Neuronal stem cell (in vitro differentiated cells): Measurements from ENCODE around the gene ACY1.
A peak's percentile ranks its signal among the peaks of the same experiment; 100 is the strongest.

Experiments used
- DNase-seq: peaks from one replicate; pipeline ENCODE4 v3.0.0-alpha.2; 2013; ENCODE audit warnings: low spot score
- H2AFZ ChIP-seq: one replicate; pipeline ENCODE4 v1.6.1; 2013; ENCODE audit warnings: mild to moderate bottlenecking, low read length, inconsistent platforms
- H2AK5ac ChIP-seq: 2 replicates; pipeline ENCODE4 v1.6.1; 2013; ENCODE audit warnings: low read depth, mild to moderate bottlenecking, inconsistent platforms, low read length, moderate library complexity, mixed read lengths
- H2BK120ac ChIP-seq: 2 replicates; pipeline ENCODE4 v1.6.1; 2013; ENCODE audit warnings: low read depth, mild to moderate bottlenecking, inconsistent platforms, low read length, moderate library complexity, mixed read lengths
- H2BK12ac ChIP-seq: one replicate; pipeline ENCODE4 v1.6.1; 2013; ENCODE audit warnings: low read length, inconsistent platforms
- H2BK15ac ChIP-seq: 2 replicates; pipeline ENCODE4 v1.6.1; 2013; ENCODE audit warnings: mild to moderate bottlenecking, low read length, inconsistent platforms, mixed read lengths
- H2BK5ac ChIP-seq: one replicate; pipeline ENCODE4 v1.6.1; 2013; ENCODE audit warnings: inconsistent platforms, mild to moderate bottlenecking, low read length, moderate library complexity
- H3K14ac ChIP-seq: one replicate; pipeline ENCODE4 v1.6.1; 2013; ENCODE audit warnings: low read length, inconsistent platforms
- H3K18ac ChIP-seq: 2 replicates; pipeline ENCODE4 v1.6.1; 2013; ENCODE audit warnings: low read length, inconsistent platforms
- H3K23ac ChIP-seq: 2 replicates; pipeline ENCODE4 v1.6.1; 2013; ENCODE audit warnings: low read depth, mild to moderate bottlenecking, mixed read lengths, low read length, inconsistent platforms; ENCODE audit not compliant: poor library complexity
- H3K27ac ChIP-seq: replicated peaks from 3 replicates; pipeline ENCODE4 v1.5.1; 2013; ENCODE audit warnings: low read length, inconsistent platforms
- H3K27me3 ChIP-seq, 3 experiments: 2 replicates each; pipeline ENCODE4 v1.6.1; 2013; ENCODE audit warnings: low read length in 3 of 3, mild to moderate bottlenecking in 2 of 3, inconsistent platforms in 1 of 3, low read depth in 1 of 3, mixed read lengths in 1 of 3, moderate library complexity in 1 of 3; ENCODE audit not compliant: control insufficient read depth in 3 of 3, insufficient read depth in 3 of 3
- H3K36me3 ChIP-seq, 2 donors: replicated peaks in 1 of 2; 2 replicates each; pipeline ENCODE4 v1.6.1; 2013; ENCODE audit warnings: low read length in 2 of 2; ENCODE audit not compliant: control insufficient read depth in 2 of 2, insufficient read depth in 2 of 2
- H3K4ac ChIP-seq: 2 replicates; pipeline ENCODE4 v1.6.1; 2013; ENCODE audit warnings: inconsistent platforms, mild to moderate bottlenecking, low read length, moderate library complexity
- H3K4me1 ChIP-seq, 2 donors: 1 replicate in 1 of 2; 2 replicates in 1 of 2; pipeline ENCODE4 v1.6.1; 2013; ENCODE audit warnings: low read length in 2 of 2, low read depth in 1 of 2; ENCODE audit not compliant: control insufficient read depth in 2 of 2, insufficient read depth in 1 of 2
- H3K4me2 ChIP-seq: one replicate; pipeline ENCODE4 v1.6.1; 2013; ENCODE audit warnings: mild to moderate bottlenecking, low read length, inconsistent platforms; ENCODE audit not compliant: insufficient read depth, poor library complexity, severe bottlenecking
- H3K4me3 ChIP-seq, 2 donors: 2 replicates each; pipeline ENCODE4 v1.5.1; 2013; ENCODE audit warnings: low read length in 2 of 2, mild to moderate bottlenecking in 2 of 2, inconsistent platforms in 1 of 2, moderate library complexity in 1 of 2
- H3K79me1 ChIP-seq: one replicate; pipeline ENCODE4 v1.6.1; 2013; ENCODE audit warnings: low read depth, mild to moderate bottlenecking, inconsistent platforms, low read length, moderate library complexity
- H3K9ac ChIP-seq: one replicate; pipeline ENCODE4 v1.6.1; 2013; ENCODE audit warnings: mild to moderate bottlenecking, low read depth, low read length, inconsistent platforms; ENCODE audit not compliant: poor library complexity
- H3K9me3 ChIP-seq, 2 donors: replicated peaks in 1 of 2; 2 replicates each; pipeline versions ENCODE3 to v1.6.1; 2013; ENCODE audit warnings: low read length in 2 of 2, mild to moderate bottlenecking in 2 of 2, inconsistent platforms in 1 of 2, low read depth in 1 of 2, mixed read lengths in 1 of 2, moderate library complexity in 1 of 2; ENCODE audit not compliant: control insufficient read depth in 2 of 2, insufficient read depth in 1 of 2
- H4K8ac ChIP-seq: one replicate; pipeline ENCODE4 v1.6.1; 2013; ENCODE audit warnings: low read depth, mild to moderate bottlenecking, inconsistent platforms, low read length, moderate library complexity
- H4K91ac ChIP-seq: one replicate; pipeline ENCODE4 v1.6.1; 2013; ENCODE audit warnings: low read length, low read depth, mild to moderate bottlenecking, inconsistent platforms; ENCODE audit not compliant: poor library complexity
- WGBS, 2 donors: extraction: QIAGEN DNeasy Blood & Tissue Kit; methylation state at CpG; one replicate each; pipeline ENCODE4 v1.1.7; 2013; ENCODE audit warnings: missing lambda C conversion rate in 2 of 2, mixed read lengths in 1 of 2; ENCODE audit not compliant: insufficient read length in 2 of 2, insufficient replicate concordance in 1 of 2; ENCODE audit errors: extremely low coverage in 2 of 2; 5-methylcytosine and 5-hydroxymethylcytosine counted together

Gene ACY1

GRCh38 chr3:51961602-51962569 is 21.4 kb upstream of the ACY1 start:
- WGBS, 2 donors = no CpG with 5 or more reads among the region's 9 CpGs

GRCh38 chr3:51962854-51963530 is 20.3 kb upstream of the ACY1 start:
- WGBS, 2 donors = no CpG with 5 or more reads among the region's 6 CpGs
- no peak for DNase-seq
- Histone ChIP-seq H3K27ac (no peak overlapping the region), H2BK120ac (no peak overlapping the region), H3K4me3 (no peak overlapping the region), H2BK15ac (no peak overlapping the region), H3K18ac (peak overlapping the region; percentile 39), H3K9me3 (peaks cover 0 to 2% of the 10 kb centered on the region in 2 donors), H4K91ac (no peak overlapping the region), H3K23ac (no peak overlapping the region), H2AFZ (no peak overlapping the region), H3K79me1 (peaks cover 10% of the 10 kb centered on the region), H3K4me1 (peaks cover 29 to 44% of the 10 kb centered on the region in 2 donors), H3K36me3 (peaks cover 14 to 33% of the 10 kb centered on the region in 2 donors), H3K4ac (no peak overlapping the region), H2BK12ac (peak overlapping the region; percentile 33), H4K8ac (no peak overlapping the region), H2AK5ac (peak overlapping the region; percentile 72), H3K9ac (no peak overlapping the region), H2BK5ac (no peak overlapping the region), H3K27me3 (no peaks in the 10 kb centered on the region), H3K4me2 (no peak overlapping the region), H3K14ac (no peak overlapping the region)

More at GRCh38 chr3:51961602-51962569, 21.4 kb upstream of the ACY1 start:
- Histone ChIP-seq H3K9me3 (peaks cover 0 to 2% of the 10 kb centered on the region in 2 donors), H3K4me3 (no peak overlapping the region), H3K9ac (no peak overlapping the region), H3K23ac (no peak overlapping the region), H3K4me1 (peaks cover 25 to 44% of the 10 kb centered on the region in 2 donors), H3K27me3 (peaks cover 0 to under 1% (median 0%) of the 10 kb centered on the region in 3 experiments), H3K79me1 (peaks cover 10% of the 10 kb centered on the region), H3K18ac (no peak overlapping the region), H4K91ac (no peak overlapping the region), H3K4me2 (no peak overlapping the region), H3K14ac (no peak overlapping the region), H2AFZ (no peak overlapping the region), H2AK5ac (peak overlapping the region; percentile 68), H2BK15ac (peak overlapping the region; percentile 22), H2BK5ac (no peak overlapping the region), H2BK12ac (no peak overlapping the region), H3K4ac (peak overlapping the region; percentile 10), H4K8ac (no peak overlapping the region), H2BK120ac (no peak overlapping the region), H3K36me3 (peaks cover 20 to 44% of the 10 kb centered on the region in 2 donors), H3K27ac (no peak overlapping the region)
- DNase-seq = no peak

GRCh38 chr3:51963951-51964451 is 19.3 kb upstream of the ACY1 start:
- peaks cover 39 to 50% of the 10 kb centered on the region in 2 donors for H3K4me1 ChIP-seq
- H3K9ac ChIP-seq = no peak overlapping the region
- peak overlapping the region; percentile 88 for H3K18ac ChIP-seq
- peaks cover 11 to 23% of the 10 kb centered on the region in 2 donors for H3K36me3 ChIP-seq
- no peak overlapping the region for H2BK5ac ChIP-seq
- peak overlapping the region; percentile 31 for H3K14ac ChIP-seq
- H3K4ac ChIP-seq = no peak overlapping the region
- H3K4me2 ChIP-seq = peak overlapping the region; percentile 55
- no peaks in the 10 kb centered on the region for H3K27me3 ChIP-seq
- H3K79me1 ChIP-seq = peaks cover 8% of the 10 kb centered on the region
- no peak overlapping the region for H4K8ac ChIP-seq
- no peak overlapping the region for H2AFZ ChIP-seq
- H2BK15ac ChIP-seq = peak overlapping the region; percentile 39
- no peak overlapping the region for H2BK12ac ChIP-seq
- no CpG with 5 or more reads among the region's 12 CpGs for WGBS, 2 donors
- peak overlapping the region; percentile 86 for H2AK5ac ChIP-seq
- no peak overlapping the region for H3K27ac ChIP-seq
- no peak for DNase-seq
- H3K9me3 ChIP-seq = peaks cover 0 to 2% of the 10 kb centered on the region in 2 donors
- H2BK120ac ChIP-seq = no peak overlapping the region
- no peak overlapping the region for H4K91ac ChIP-seq
- no peak overlapping the region for H3K4me3 ChIP-seq
- H3K23ac ChIP-seq = no peak overlapping the region
